SW480 (cell line): Measurements from ENCODE around the gene THADA.
A peak's percentile ranks its signal among the peaks of the same experiment; 100 is the strongest.

ENCODE experiments used
- DNase-seq: peaks from one replicate; pipeline ENCODE4 v3.0.0-alpha.2; 2016; ENCODE audit warnings: low spot score

Gene THADA

GRCh38 chr2:43239981-43240765 lies 355.7 kb downstream of the THADA start:
- peak; percentile 32 for DNase-seq

DNA sequence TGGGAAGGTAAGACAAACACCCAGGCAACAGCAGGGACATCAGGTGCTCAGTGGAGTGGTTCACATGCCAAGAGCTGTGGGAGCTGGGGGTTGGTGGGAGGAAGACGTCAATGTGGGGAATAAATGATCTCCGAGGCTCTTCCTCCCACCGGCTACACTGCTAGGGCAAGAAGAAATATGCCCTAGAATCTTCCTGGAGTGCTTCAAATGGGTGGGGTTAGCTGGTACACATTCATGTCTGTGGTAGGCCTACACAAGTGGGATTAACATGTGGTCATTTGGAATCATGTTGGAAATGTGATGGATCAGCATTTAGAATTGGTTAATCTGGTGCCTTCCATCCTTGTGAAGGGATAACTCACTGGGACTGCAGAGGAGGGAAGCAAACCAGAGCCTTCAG lies 357.0 kb downstream of the THADA start:
- no peak for DNase-seq

- DNase-seq = no peak
Measured at GRCh38 chr2:43238176-43238575, 357.7 kb downstream of the THADA start.

DNA sequence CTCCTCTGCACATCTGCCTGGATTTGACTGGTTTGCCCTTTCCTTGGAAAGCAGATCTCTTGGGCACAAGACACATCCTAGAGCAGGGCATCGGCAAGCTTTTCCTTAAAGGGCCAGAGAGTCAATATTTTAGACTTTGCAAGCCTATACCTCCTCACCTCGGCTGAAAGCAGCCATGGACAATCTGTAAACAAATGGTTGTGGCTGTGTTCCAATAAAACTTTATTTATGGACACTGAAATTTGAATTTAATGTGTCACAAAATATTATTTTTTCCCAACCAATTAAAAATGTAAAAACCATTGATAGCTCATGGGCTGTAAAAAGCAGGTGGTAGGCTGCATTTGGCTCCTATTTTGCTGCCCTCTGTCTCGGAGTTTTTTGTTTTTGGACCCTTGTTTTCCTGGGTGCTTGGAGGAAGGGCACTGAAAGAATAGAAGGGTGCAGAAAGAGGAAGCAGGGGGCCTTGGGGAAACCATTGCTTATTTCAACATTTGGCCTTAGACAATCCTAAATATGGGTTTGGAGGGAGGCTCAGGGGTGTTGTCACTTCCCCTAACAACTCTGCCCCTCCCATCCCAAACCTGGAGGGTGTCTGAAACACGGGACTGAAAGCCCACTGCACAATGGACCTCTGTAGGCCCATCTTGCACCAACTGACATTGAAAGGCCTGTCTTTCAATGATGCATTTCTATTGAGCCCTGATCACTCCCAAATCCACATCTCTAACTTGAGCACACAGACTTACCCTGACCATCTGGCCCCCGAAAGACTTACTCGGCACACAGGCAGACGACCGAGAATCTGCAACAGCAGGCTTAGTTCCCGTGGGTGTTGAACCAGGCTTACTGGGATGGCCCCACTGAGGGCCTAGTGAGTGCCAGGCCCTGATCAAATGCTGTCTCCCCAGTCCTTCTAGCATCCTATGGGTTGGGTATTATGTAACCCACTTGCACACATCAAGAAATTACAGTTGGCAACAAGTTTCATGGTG lies 362.3 kb downstream of the THADA start:
- no peak for DNase-seq

DNA sequence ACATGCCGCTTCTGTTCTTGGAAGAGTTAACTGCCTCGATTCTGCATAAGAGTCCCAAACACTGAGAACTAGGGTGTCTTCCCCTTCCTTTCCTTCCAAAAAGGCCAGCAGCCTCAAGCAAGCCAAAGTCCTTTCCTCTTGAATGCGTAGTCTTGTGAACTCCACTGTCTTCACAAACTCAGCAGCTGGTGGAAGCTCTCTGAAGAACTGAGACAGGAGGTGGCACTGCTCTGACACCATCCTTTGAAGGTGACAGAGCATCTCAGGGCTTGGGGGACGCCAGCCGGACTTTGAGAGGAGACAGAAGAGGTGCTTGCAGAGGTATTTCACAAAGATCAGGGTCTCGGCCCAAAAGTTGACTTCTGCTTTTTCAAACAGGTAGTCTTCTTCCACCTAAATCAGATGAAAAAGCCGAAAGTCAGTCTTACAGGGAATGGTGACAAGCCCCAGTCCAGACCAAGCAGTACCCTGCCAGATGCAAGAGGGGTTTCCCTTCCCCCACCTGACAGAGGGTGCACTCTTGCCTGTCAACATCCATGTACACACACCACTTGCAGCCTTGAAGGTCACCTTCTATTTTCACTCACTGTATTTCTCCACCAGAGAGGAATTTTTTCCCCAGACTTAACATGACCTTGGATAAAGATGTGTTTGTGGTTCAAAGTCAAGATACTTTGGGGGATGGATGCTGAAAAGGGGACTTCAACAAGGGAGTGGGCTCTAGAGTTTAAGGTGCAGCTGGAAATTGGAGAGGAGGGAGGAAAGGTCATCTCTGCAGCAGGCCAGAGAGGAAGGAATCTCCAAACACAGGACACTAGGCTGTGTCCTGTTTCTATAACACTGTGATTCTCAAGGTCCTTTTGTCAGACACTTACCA lies 364.6 kb downstream of the THADA start:
- no peak for DNase-seq

- DNase-seq = no peak
Measured at GRCh38 chr2:43230351-43230885, 365.4 kb downstream of the THADA start.

- peak; percentile 68 for DNase-seq
Measured at GRCh38 chr2:43228756-43229659, 366.8 kb downstream of the THADA start.

- DNase-seq = peak; percentile 17
Measured at GRCh38 chr2:43228321-43228751, 367.5 kb downstream of the THADA start.

GRCh38 chr2:43227830-43228281 lies 368.0 kb downstream of the THADA start:
- peak; percentile 83 for DNase-seq

- peak; percentile 84 for DNase-seq
Measured at GRCh38 chr2:43226955-43227829, 368.6 kb downstream of the THADA start.

GRCh38 chr2:43226558-43226954 lies 369.3 kb downstream of the THADA start, which contains the start of gene ZFP36L2:
Gene ZFP36L2 (minus strand): TSS chr2:43226606. CDS start chr2:43226315, 291 bp downstream.
- DNase-seq = peak; percentile 96

GRCh38 chr2:43225788-43226557 lies 369.9 kb downstream of the THADA start:
- DNase-seq = peak; percentile 73

GRCh38 chr2:43225093-43225787 lies 370.6 kb downstream of the THADA start:
- DNase-seq = peak; percentile 58

DNA sequence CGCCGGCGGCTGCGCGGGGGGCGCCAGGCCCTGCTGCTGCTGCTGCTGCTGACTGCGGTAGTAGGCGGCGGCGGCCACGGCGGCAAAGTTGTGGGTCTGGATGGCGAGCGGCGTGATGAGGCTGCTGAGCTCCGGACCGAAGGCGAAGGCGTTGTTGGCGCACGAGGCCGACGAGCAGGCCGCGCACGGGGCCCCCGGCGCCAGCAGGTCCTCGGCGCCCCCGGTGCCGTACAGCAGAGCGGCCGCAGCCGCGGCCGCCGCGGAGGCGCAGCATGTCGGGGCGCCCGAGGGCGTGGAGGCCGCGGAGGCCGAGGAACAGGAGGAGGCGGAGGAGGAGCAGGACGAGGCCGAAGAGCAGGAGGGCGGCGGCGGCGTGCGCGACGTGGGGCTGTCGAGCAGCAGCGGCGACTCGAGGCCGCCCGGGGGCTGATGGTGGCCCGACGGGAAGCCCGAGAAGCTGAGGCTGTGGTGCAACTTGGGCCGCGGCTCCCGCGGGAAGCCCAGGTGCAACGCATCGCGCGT lies 371.2 kb downstream of the THADA start:
- peak; percentile 26 for DNase-seq

DNA sequence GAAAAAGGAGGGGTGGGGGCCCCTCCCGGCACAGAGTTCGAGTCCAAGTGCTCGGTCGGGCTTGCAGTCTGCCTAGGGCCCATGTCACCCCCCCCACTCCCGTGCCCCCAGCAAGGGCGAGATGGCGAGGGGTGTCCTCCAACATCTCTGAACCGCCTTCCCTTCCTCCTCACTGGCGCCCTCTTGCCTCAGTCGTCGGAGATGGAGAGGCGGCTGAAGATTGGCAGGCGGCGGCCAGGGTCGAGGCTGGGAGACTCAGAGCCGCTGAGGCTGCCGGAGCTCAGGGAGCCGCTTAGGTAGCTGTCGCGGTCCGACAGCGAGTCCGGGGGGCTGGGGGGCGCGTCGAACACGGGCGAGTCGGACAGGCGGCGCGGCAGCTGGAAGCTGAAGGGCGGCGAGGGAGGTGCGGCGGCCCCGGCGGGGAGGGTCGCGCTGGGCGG lies 371.7 kb downstream of the THADA start:
- peak; percentile 80 for DNase-seq

- DNase-seq = no peak
Measured at GRCh38 chr2:43223521-43224001, 372.3 kb downstream of the THADA start.
